Neural cell (in vitro differentiated cells): Measurements from ENCODE around the gene DHX58. TPM values are rescaled to one million over a fixed set of nuclear protein-coding genes. Genes with fewer than 3 reads are reported as not detected.

ENCODE experiments used
- H2AFZ ChIP-seq: fragments of 200-600, 300-800 bp; sonication (generic), shearing (Covaris generic); 2 replicates; pipeline ENCODE4 v1.6.0; 2014; ENCODE audit warnings: low read depth, mild to moderate bottlenecking, antibody characterized with exemption, low read length, moderate library complexity
- H3F3A ChIP-seq: fragments of 200-600 bp; shearing (Covaris generic); 2 replicates; pipeline ENCODE4 v1.6.1; 2016; ENCODE audit warnings: mild to moderate bottlenecking, moderate library complexity, mixed read lengths, antibody characterized with exemption, low read length; ENCODE audit not compliant: insufficient read depth, poor library complexity, severe bottlenecking
- H3K27ac ChIP-seq: fragments of 200-600, 300-800 bp; sonication (generic), shearing (Covaris generic); 2 replicates; pipeline ENCODE4 v1.5.1; 2014; ENCODE audit warnings: mild to moderate bottlenecking, low read length, moderate library complexity
- H3K27me3 ChIP-seq: fragments of 300-800, 200-600 bp; sonication (generic), shearing (Covaris generic); 2 replicates; pipeline ENCODE4 v1.6.0; 2014; ENCODE audit warnings: mild to moderate bottlenecking, low read depth, low read length, moderate library complexity; ENCODE audit not compliant: insufficient read depth
- H3K36me3 ChIP-seq: fragments of 300-800, 200-600 bp; sonication (generic), shearing (Covaris generic); 2 replicates; pipeline ENCODE4 v1.5.1; 2014; ENCODE audit warnings: mild to moderate bottlenecking, antibody characterized with exemption, low read length, moderate library complexity; ENCODE audit not compliant: insufficient read depth
- H3K4me2 ChIP-seq: fragments of 300-800, 200-600 bp; sonication (generic), shearing (Covaris generic); 2 replicates; pipeline ENCODE4 v1.6.0; 2014; ENCODE audit warnings: mild to moderate bottlenecking, low read length
- H3K4me3 ChIP-seq: fragments of 300-800, 200-600 bp; sonication (generic), shearing (Covaris generic); 2 replicates; pipeline ENCODE4 v1.5.1; 2014; ENCODE audit warnings: mild to moderate bottlenecking, low read length, moderate library complexity
- H3K79me2 ChIP-seq: fragments of 200-600 bp; shearing (Covaris generic); replicated peaks from 2 replicates; pipeline ENCODE4 v1.6.0; 2014; ENCODE audit warnings: mild to moderate bottlenecking, low read length, moderate library complexity; ENCODE audit not compliant: insufficient read depth
- H3K9ac ChIP-seq: fragments of 300-800, 200-600 bp; sonication (generic), shearing (Covaris generic); 2 replicates; pipeline ENCODE4 v1.6.1; 2016; ENCODE audit warnings: mild to moderate bottlenecking, low read length, mixed read lengths
- H3K9me2 ChIP-seq: fragments of 200-600 bp; shearing (Covaris generic); 2 replicates; pipeline ENCODE4 v1.6.1; 2016; ENCODE audit warnings: mild to moderate bottlenecking, low read length, mixed read lengths; ENCODE audit not compliant: insufficient read depth
- H3K9me3 ChIP-seq: fragments of 200-600, 300-800 bp; sonication (generic), shearing (Covaris generic); 2 replicates; pipeline ENCODE4 v1.6.1; 2016; ENCODE audit warnings: mild to moderate bottlenecking, mixed run types, low read length, moderate library complexity, mixed read lengths
- H4K20me1 ChIP-seq: fragments of 200-600 bp; shearing (Covaris generic); 2 replicates; pipeline ENCODE4 v1.6.1; 2016; ENCODE audit warnings: mild to moderate bottlenecking, mixed run types; ENCODE audit not compliant: insufficient read depth
- EP300 ChIP-seq: fragments of 450-650 bp; conservative IDR thresholded peaks from 2 replicates; pipeline ENCODE4 v1.6.1; 2014; ENCODE audit warnings: antibody characterized with exemption, mild to moderate bottlenecking, moderate library complexity; ENCODE audit not compliant: poor library complexity, severe bottlenecking
- EZH2 ChIP-seq: fragments of 200-600, 300-800 bp; shearing (Covaris generic), sonication (generic); IDR thresholded peaks from 2 replicates; pipeline ENCODE4 v1.6.1; 2014; ENCODE audit warnings: antibody characterized with exemption, low read length, borderline replicate concordance, mild to moderate bottlenecking; ENCODE audit not compliant: insufficient read depth, poor library complexity, severe bottlenecking
- MXI1 ChIP-seq: fragments of 450-650 bp; conservative IDR thresholded peaks from 2 replicates; pipeline ENCODE4 v1.6.1; 2014; ENCODE audit warnings: antibody characterized with exemption, mild to moderate bottlenecking; ENCODE audit not compliant: poor library complexity, severe bottlenecking
- POLR2AphosphoS5 ChIP-seq: IDR thresholded peaks from 2 replicates; pipeline ENCODE4 v1.6.1; 2012
- RAD21 ChIP-seq: fragments of 450-650 bp; conservative IDR thresholded peaks from 2 replicates; pipeline ENCODE4 v1.6.1; 2014; ENCODE audit warnings: antibody characterized with exemption, mild to moderate bottlenecking, moderate library complexity
- SMC3 ChIP-seq: fragments of 450-650 bp; conservative IDR thresholded peaks from 2 replicates; pipeline ENCODE4 v1.6.1; 2014; ENCODE audit warnings: antibody characterized with exemption, mild to moderate bottlenecking, moderate library complexity; ENCODE audit not compliant: poor library complexity
- TAF1 ChIP-seq: IDR thresholded peaks from 2 replicates; pipeline ENCODE4 v1.6.1; 2012; ENCODE audit warnings: low read depth
- polyA plus RNA-seq: library from polyadenylated mRNA; depleted of rRNA; stranded (reverse); fragments of >200 nt; gene quantifications from 2 replicates; pipeline ENCODE4 v1.2.3, GENCODE V29; 2014
- TF ChIP-seq, protein P1 (sequence below): fragments of 450-650 bp; IDR thresholded peaks from 2 replicates; pipeline ENCODE4 v1.5.1; 2014; ENCODE audit warnings: antibody characterized with exemption, mild to moderate bottlenecking, moderate library complexity; ENCODE audit not compliant: poor library complexity, severe bottlenecking
- TF ChIP-seq, protein P2 (sequence below): IDR thresholded peaks from 2 replicates; pipeline ENCODE4 v1.6.1; 2012; ENCODE audit warnings: borderline replicate concordance

The DHX58 gene
- polyA plus RNA-seq, 1 donor from 2014 or later = 0.87 TPM

DNA sequence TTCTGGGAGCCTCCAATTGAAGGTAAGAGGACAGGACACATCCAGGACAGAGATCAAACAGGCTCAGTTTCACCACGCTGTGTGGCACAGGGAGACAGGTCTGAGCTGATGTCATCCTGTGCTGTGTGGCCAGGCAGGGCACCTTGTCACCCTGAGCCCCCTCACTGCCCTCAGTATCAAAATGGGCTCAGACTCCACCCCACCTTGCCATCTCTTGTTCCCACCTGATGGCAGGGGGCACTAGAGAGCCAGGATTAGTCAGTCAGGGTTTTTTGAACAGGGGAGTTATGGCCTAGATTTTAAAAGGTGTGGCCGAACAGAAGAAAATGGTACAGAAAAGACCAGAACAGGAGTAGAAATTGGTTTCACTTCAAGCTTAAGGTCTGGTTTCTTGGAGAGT, 6.0 kb upstream of the DHX58 start:
- Histone ChIP-seq H3K4me2 (no peak overlapping the region), H3K4me3 (no peak overlapping the region), H3K36me3 (no peaks in the 10 kb centered on the region), H2AFZ (no peak overlapping the region), H3K9ac (no peak overlapping the region), H3K27ac (no peak overlapping the region), H3K9me2 (no peaks in the 10 kb centered on the region), H3F3A (no peaks in the 10 kb centered on the region), H4K20me1 (no peaks in the 10 kb centered on the region), H3K79me2 (no peaks in the 10 kb centered on the region), H3K27me3 (no peaks in the 10 kb centered on the region), H3K9me3 (no peaks in the 10 kb centered on the region)
- TF ChIP-seq POLR2AphosphoS5 = no peak
- TF ChIP-seq, protein P1, sequence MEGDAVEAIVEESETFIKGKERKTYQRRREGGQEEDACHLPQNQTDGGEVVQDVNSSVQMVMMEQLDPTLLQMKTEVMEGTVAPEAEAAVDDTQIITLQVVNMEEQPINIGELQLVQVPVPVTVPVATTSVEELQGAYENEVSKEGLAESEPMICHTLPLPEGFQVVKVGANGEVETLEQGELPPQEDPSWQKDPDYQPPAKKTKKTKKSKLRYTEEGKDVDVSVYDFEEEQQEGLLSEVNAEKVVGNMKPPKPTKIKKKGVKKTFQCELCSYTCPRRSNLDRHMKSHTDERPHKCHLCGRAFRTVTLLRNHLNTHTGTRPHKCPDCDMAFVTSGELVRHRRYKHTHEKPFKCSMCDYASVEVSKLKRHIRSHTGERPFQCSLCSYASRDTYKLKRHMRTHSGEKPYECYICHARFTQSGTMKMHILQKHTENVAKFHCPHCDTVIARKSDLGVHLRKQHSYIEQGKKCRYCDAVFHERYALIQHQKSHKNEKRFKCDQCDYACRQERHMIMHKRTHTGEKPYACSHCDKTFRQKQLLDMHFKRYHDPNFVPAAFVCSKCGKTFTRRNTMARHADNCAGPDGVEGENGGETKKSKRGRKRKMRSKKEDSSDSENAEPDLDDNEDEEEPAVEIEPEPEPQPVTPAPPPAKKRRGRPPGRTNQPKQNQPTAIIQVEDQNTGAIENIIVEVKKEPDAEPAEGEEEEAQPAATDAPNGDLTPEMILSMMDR = peak; percentile 31

DNA sequence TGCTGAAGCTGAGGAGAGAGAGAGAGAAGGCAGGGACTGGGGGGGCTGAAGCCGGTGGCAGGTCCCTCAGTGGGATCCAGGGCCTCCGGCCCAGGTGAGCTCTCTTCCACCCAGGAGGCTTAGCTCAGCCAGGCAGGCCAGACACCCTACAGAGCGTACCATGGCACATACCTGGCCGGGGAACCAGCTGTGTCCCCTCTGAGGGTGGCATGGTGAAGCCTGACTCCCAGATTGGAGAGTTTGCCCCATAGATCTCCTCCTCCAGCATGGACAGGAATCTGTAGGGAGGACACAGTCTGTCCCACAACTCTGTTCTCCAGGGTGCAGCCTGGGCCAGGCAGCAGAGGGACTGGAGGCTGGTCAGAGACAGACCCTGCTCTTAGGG, 5.6 kb upstream of the DHX58 start:
- no peaks in the 10 kb centered on the region for H3K79me2 ChIP-seq
- no peaks in the 10 kb centered on the region for H3F3A ChIP-seq
- no peaks in the 10 kb centered on the region for H3K36me3 ChIP-seq
- no peak overlapping the region for H3K4me2 ChIP-seq
- no peak overlapping the region for H3K4me3 ChIP-seq
- H3K27me3 ChIP-seq = no peaks in the 10 kb centered on the region
- no peaks in the 10 kb centered on the region for H3K9me2 ChIP-seq
- no peak overlapping the region for H3K9ac ChIP-seq
- no peak overlapping the region for H3K27ac ChIP-seq
- no peak overlapping the region for H2AFZ ChIP-seq
- TF ChIP-seq, protein P2, sequence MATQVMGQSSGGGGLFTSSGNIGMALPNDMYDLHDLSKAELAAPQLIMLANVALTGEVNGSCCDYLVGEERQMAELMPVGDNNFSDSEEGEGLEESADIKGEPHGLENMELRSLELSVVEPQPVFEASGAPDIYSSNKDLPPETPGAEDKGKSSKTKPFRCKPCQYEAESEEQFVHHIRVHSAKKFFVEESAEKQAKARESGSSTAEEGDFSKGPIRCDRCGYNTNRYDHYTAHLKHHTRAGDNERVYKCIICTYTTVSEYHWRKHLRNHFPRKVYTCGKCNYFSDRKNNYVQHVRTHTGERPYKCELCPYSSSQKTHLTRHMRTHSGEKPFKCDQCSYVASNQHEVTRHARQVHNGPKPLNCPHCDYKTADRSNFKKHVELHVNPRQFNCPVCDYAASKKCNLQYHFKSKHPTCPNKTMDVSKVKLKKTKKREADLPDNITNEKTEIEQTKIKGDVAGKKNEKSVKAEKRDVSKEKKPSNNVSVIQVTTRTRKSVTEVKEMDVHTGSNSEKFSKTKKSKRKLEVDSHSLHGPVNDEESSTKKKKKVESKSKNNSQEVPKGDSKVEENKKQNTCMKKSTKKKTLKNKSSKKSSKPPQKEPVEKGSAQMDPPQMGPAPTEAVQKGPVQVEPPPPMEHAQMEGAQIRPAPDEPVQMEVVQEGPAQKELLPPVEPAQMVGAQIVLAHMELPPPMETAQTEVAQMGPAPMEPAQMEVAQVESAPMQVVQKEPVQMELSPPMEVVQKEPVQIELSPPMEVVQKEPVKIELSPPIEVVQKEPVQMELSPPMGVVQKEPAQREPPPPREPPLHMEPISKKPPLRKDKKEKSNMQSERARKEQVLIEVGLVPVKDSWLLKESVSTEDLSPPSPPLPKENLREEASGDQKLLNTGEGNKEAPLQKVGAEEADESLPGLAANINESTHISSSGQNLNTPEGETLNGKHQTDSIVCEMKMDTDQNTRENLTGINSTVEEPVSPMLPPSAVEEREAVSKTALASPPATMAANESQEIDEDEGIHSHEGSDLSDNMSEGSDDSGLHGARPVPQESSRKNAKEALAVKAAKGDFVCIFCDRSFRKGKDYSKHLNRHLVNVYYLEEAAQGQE = no peak
- TF ChIP-seq SMC3 (no peak), TAF1 (no peak), EP300 (no peak), EZH2 (no peak), POLR2AphosphoS5 (no peak), RAD21 (no peak), MXI1 (no peak)
- TF ChIP-seq, protein P1 = no peak
- H4K20me1 ChIP-seq = no peaks in the 10 kb centered on the region
- H3K9me3 ChIP-seq = no peaks in the 10 kb centered on the region
